Lower leg skin (tissue), 3 donors: ENCODE results near the gene DSTN.

Source experiments
- POLR2A ChIP-seq, 2 donors: fragments of 450-650 bp; IDR thresholded peaks; one replicate each; pipeline ENCODE4 v1.6.1; 2016 to 2017; ENCODE audit warnings: antibody characterized with exemption in 2 of 2, mild to moderate bottlenecking in 1 of 2, moderate library complexity in 1 of 2
- TF ChIP-seq, protein P1 (sequence below), 3 donors: fragments of 450-650 bp; IDR thresholded peaks; one replicate each; pipeline ENCODE4 v1.5.1; 2016; ENCODE audit warnings: antibody characterized with exemption in 3 of 3, mild to moderate bottlenecking in 3 of 3, moderate library complexity in 2 of 3

- TF ChIP-seq, protein P1, sequence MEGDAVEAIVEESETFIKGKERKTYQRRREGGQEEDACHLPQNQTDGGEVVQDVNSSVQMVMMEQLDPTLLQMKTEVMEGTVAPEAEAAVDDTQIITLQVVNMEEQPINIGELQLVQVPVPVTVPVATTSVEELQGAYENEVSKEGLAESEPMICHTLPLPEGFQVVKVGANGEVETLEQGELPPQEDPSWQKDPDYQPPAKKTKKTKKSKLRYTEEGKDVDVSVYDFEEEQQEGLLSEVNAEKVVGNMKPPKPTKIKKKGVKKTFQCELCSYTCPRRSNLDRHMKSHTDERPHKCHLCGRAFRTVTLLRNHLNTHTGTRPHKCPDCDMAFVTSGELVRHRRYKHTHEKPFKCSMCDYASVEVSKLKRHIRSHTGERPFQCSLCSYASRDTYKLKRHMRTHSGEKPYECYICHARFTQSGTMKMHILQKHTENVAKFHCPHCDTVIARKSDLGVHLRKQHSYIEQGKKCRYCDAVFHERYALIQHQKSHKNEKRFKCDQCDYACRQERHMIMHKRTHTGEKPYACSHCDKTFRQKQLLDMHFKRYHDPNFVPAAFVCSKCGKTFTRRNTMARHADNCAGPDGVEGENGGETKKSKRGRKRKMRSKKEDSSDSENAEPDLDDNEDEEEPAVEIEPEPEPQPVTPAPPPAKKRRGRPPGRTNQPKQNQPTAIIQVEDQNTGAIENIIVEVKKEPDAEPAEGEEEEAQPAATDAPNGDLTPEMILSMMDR (IDR thresholded peaks at IDR 0.05): no peak
- no peak for TF ChIP-seq POLR2A (IDR thresholded peaks at IDR 0.05)
These were observed 40.3 kb upstream of the DSTN start for GRCh38 chr20:17529586-17529985.
